ENCODE results near the gene PRMT6. TPM values are rescaled to one million over a fixed set of nuclear protein-coding genes. Genes with fewer than 3 reads are reported as not detected.

The PRMT6 gene
- total RNA-seq (10 to 100 TPM; 11.6 to 18.9 (median 13.9) TPM), polyA plus RNA-seq (10 to 100 TPM; 10.2 to 17.5 (median 14.1) TPM)
- long read RNA-seq, donor 1, transcript PRMT6-201 (1 exons, 2,616 nt) = major isoform, 20 of 20 reads
- long read RNA-seq, donor 1, partial matches to known transcripts = 0 of 20 reads
- long read RNA-seq, donor 1, other reads (novel, unspliced or antisense) = 0 of 20 reads
- long read RNA-seq, donor 2, transcript PRMT6-201 (1 exons, 2,616 nt) = major isoform, 14 of 14 reads
- long read RNA-seq, donor 2, partial matches to known transcripts = 0 of 14 reads
- long read RNA-seq, donor 2, other reads (novel, unspliced or antisense) = 0 of 14 reads

GRCh38 chr1:107056426-107057196 lies at the start of gene PRMT6:
TSS of gene PRMT6 (plus strand) at chr1:107056674. CDS start at chr1:107056716, 42 bp downstream.
- WGBS, 5 donors = 0 to 1% (median 0%) methylated on average over 62 to 73 of the region's 73 CpGs
- intact Hi-C loops (cut with DNase I; ENCODE audit: low total_unique reads) = no loop called here
- TF ChIP-seq CTCF (IDR thresholded peaks at IDR 0.05 in 8 of 11, conservative IDR thresholded peaks at IDR 0.05 in 3 of 11) (peak in 1 of 11 experiments; percentile 9), POLR2AphosphoS5 (IDR thresholded peaks at IDR 0.05) (peak; percentile 91 to 96 (median 95)), POLR2A (IDR thresholded peaks at IDR 0.05) (peak in 2 of 3 donors; percentile 53 to 55)

GRCh38 chr1:107009281-107009680 lies 47.2 kb upstream of the PRMT6 start:
- Histone ChIP-seq H3K27ac (no peak overlapping the region), H3K27me3 (replicated peaks in 1 of 7) (no peaks in the 10 kb centered on the region), H3K4me3 (no peak overlapping the region), H3K36me3 (no peaks in the 10 kb centered on the region), H3K4me1 (no peaks in the 10 kb centered on the region), H3K9me3 (no peaks in the 10 kb centered on the region)
- TF ChIP-seq CTCF (IDR thresholded peaks at IDR 0.05 in 8 of 11, conservative IDR thresholded peaks at IDR 0.05 in 3 of 11) = no peak
- intact Hi-C loops (cut with DNase I; ENCODE audit: low total_unique reads) = no loop called here
- WGBS, 5 donors = 68 to 91% (median 87%) methylated on average over 3 of the region's 3 CpGs
- no peak for DNase-seq

More at GRCh38 chr1:107056426-107057196, at the start of gene PRMT6:
- Histone ChIP-seq H3K36me3 (peaks cover 0 to 19% (median 11%) of the 10 kb centered on the region in 6 donors), H3K9me3 (no peaks in the 10 kb centered on the region), H3K27me3 (replicated peaks in 1 of 7) (no peaks in the 10 kb centered on the region), H3K4me1 (peaks cover 6 to 37% (median 25%) of the 10 kb centered on the region in 6 donors), H3K27ac (peak within 1 kb of the TSS; percentile 50 to 92 (median 88)), H3K4me3 (peak within 1 kb of the TSS; percentile 70 to 99 (median 87))
- peak; percentile 96 for DNase-seq

- intact Hi-C loops (cut with DNase I; ENCODE audit: low total_unique reads) = no loop called here
- Histone ChIP-seq H3K36me3 (no peaks in the 10 kb centered on the region), H3K27ac (no peak overlapping the region), H3K4me3 (no peak overlapping the region), H3K4me1 (no peaks in the 10 kb centered on the region), H3K9me3 (no peaks in the 10 kb centered on the region), H3K27me3 (replicated peaks in 1 of 7) (no peaks in the 10 kb centered on the region)
- WGBS, 5 donors = 69 to 75% (median 74%) methylated on average over 3 of the region's 3 CpGs
- no peak for DNase-seq
- TF ChIP-seq POLR2A (IDR thresholded peaks at IDR 0.05) (no peak), CTCF (IDR thresholded peaks at IDR 0.05 in 8 of 11, conservative IDR thresholded peaks at IDR 0.05 in 3 of 11) (no peak), POLR2AphosphoS5 (IDR thresholded peaks at IDR 0.05) (no peak)
These were observed 45.9 kb upstream of the PRMT6 start for GRCh38 chr1:107010582-107010981.

GRCh38 chr1:107016376-107016978 lies 40.0 kb upstream of the PRMT6 start:
- 70 to 82% (median 73%) methylated on average over 3 of the region's 3 CpGs for WGBS, 5 donors
- TF ChIP-seq POLR2A (IDR thresholded peaks at IDR 0.05) = no peak
- TF ChIP-seq CTCF (IDR thresholded peaks at IDR 0.05 in 8 of 11, conservative IDR thresholded peaks at IDR 0.05 in 3 of 11) = no peak
- no peak for TF ChIP-seq POLR2AphosphoS5 (IDR thresholded peaks at IDR 0.05)
- Histone ChIP-seq H3K4me3 (no peak overlapping the region), H3K27me3 (replicated peaks in 1 of 7) (no peaks in the 10 kb centered on the region), H3K27ac (no peak overlapping the region), H3K36me3 (no peaks in the 10 kb centered on the region), H3K4me1 (no peaks in the 10 kb centered on the region), H3K9me3 (no peaks in the 10 kb centered on the region)
- intact Hi-C loops (cut with DNase I; ENCODE audit: low total_unique reads) = no loop called here
- no peak for DNase-seq

Measured in spleen (tissue), 13 donors.